GM19467 (cell line): ENCODE results near the gene FAM9C.
"Not testable (repeated sequence)": the region's sequence is repeated elsewhere in the genome, so short reads cannot be mapped to it uniquely, and the experiment has no call there.

Experiments used
- ATAC-seq: cut with Tn5 transposase; IDR thresholded peaks from one replicate; pipeline ENCODE4 v1.9.1; 2021; ENCODE audit warnings: mild to moderate bottlenecking, moderate library complexity; ENCODE audit not compliant: unreplicated experiment

FAM9C gene

DNA sequence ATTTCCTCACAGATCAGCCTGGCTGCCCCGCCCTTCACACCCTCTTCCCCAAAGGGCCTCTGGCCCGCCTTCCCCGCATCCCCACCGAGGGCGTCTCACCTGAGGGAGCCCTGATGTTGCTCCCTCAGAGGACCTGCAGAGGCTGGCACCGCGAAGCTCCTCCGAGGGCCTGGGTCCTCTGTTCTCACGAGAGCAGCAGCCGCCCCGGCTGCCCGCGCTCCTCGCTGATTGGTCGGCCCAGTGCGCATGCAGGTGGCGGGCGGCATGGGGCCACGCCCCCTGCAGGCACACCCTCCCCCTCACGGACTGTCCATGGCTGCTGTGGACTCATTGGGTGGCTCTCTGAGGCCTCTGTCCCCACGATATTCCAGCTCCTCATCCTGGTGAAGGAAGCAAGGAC, at the start of gene FAM9C:
FAM9C (minus strand) TSS at position 180 of the 400 bp plus-strand sequence. CDS start 831 bp downstream, outside the sequence.
- ATAC-seq: no peak

DNA sequence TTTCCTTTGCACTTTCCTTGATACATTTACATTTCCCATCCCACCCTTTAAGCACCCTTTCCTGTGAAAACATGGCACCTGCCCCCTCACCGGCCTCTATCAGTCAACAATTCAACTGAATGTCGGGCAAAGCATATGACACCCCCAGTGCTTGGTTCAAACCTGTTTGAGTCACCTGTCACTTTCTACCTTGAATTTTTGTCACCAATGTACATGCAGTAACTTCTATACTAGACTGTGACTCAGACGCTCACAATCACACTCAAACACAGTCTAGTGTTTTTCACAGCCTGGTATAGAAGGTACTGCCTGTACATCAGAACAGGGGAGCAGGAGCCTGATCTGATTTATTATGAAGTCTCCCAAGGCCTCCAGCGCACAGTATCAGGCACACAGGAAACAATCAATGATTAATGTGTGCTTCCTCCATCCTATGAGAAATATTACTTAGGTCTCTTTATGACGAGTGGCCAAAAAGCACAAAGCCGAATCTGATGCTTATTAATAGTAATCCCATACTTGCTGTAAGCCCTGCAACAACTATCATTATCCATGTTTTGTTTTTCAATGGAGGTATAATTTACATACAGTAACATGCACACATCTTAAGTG, 49.2 kb upstream of the FAM9C start:
- no peak for ATAC-seq

DNA sequence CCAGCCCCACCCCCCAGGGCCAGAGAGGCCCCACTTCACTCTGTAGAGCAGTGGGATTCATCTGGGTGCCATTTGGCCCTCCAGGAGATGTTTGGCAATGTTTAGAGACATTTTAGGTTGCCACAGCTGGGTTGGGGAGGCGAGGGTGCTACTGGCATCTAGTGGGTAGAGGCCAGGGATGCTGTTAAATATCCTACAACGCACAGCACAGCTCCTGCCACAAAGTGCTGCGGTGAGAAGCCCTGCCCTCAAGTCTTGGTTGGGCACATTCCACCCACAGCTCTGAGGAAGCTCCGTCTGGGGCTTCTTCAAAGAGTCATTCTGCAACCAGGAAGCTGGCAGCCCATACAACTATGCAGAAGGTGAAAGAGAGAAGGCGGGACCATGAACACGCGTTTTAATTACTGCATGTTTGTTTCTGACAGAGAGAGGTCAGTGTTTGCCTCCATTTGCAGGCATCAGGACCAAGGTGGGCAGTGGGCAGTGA, 48.1 kb upstream of the FAM9C start:
- peak; percentile 52 for ATAC-seq

DNA sequence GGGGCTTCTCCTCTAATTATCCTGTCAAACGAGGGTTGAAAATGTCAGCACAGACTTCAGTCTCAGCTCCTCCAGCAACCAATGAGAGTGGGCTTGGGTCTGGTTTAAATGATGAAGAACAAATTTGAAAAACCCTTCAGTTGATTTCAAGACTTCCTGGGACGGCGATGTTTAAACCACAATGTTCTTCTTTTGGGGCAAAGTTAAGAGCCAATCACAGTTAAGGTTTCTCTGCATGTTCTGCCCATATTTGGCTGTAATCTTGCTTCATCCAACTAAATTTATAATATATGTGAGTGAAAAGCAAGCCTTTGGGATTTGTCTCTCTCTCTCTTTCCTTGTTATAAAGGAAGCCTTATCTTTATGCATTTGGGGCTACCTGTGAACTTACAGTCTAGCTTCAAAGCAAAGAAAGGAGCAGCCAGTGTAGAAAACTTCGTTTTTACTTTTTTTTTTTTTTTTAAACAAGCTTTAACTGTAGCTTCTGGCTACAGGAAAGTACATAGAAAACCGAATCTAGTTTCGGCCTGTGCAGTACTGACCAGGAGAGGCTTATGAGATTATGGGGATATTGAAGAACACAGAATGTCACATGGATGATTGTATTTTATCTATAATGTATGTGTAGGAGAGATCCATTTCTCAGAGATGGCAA, 46.8 kb upstream of the FAM9C start:
- no peak for ATAC-seq

DNA sequence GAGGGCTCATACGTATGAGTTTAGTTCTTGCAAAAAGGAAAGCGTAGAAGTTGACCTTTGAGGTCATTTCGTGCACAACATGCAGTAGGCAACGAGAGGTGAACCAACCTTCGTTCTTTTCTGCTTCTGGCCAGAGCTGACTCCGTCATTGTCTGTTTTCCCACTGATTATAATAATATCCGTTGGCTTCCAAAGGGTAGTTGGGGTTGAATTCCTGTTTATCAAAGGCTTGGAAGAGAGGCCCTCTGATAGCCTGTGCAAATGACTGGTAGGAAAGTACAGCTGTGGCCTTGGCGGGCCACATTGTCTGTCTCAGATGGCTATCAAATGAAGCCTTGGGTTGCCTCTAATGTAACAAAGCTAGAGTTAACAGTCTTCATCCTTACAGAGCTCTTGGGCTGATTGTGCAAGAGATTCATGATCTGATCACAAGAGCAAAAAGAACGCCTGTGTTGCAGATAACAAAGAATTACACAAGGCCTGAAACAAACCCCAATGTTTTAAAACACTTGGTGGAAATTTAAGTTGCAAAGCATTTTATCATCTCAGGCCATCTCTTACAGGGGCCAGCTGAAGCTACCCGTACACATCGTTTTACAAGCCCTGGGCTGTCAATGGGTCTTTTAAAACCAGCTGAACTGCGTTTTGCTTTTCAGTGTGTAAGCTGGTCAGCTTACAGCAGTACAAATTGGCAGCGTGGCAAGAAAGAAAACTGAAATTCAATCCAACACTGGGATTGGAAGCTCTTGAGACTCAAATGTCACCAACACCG, 46.1 kb upstream of the FAM9C start:
- no peak for ATAC-seq

DNA sequence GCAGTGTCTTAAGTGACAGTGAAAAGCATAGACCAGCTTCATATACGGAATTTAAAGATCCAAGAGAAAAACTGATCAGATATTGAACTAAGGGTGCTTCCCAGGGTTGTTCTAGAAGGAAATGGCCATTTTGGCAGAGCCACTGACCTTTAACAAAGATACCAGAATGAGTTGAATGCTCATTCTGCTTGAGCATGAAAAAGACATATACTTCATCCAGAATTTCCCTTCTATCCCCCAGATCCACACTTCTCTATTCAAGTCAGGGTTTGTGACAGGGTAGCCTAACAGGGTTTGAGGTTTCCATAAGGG, 45.6 kb upstream of the FAM9C start:
- ATAC-seq: no peak

DNA sequence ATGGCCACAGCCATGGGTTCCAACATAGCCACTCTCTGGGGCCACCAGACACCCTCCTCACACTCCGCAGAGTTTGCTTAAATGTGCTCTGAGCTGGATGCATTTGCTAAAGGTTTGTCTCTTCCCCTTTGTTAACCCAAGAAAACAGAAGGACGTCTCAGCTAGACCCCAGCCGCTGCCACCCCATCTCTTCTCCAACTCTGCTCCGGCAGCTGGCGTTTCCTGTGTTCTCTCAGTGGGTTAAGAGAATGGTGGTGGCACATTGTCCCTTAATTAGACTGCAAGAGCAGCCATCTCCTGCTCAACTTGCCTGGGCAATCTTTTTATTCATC, 43.7 kb upstream of the FAM9C start:
- ATAC-seq: no peak

DNA sequence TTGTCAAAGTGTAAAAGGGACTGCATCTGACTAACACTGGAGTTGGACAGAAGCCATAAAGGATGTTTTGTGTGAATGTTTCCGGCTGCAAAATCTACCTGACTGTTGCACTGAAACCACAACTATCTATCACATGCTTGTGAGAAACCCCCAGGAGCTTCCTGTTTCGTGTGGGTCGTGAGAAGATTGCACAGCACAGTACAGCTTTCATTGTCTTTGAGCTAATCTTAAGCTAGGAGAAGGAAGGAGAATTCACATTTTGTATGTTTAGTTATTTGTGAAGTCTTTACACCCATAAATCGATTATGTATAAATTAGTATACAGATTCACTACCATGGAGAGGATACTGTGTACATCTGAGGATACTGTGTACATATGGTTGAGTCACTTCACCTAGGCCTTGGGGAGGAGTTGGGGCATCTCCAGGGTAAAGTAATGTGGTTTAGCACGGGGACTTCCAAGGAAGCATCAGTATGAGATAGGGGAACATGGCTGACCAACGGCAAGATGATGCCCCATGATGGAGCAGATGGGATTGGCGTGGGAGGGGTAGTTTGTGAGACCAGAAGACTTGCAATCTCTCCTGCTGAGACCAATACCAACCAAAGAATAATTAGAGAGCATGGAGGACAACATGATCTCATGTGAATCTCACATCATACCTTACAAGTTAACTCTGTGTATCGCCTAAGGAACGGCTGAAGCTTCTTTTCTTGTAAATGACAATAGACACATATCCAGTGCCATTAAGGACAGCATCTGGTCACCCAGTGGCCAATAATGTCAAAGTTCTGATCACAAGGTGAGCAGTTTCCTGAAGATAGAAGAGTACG, 43.1 kb upstream of the FAM9C start:
- peak; percentile 77 for ATAC-seq

DNA sequence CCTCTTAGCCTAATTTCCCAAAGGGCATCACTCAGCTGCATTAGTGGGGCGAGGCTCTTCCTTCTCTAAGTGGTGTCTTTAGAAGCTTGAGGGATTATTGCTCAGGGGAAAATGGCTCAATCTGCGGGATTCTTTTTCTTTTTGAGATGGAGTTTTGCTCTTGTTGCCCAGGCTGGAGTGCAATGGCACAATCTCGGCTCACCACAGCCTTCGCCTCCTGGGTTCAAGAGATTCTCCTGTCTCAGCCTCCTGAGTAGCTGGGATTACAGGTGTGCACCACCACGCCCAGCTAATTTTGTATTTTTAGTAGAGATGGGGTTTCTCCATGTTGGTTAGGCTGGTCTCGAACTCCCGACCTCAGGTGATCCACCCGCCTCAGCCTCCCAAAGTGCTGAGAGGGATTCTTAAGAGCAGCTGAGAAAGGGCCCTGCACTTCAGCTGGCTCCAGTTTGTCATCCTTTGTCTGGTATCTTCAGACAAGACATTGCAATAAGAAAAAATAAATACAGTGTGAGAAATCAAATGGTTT, 42.4 kb upstream of the FAM9C start:
- ATAC-seq: not testable (repeated sequence)

DNA sequence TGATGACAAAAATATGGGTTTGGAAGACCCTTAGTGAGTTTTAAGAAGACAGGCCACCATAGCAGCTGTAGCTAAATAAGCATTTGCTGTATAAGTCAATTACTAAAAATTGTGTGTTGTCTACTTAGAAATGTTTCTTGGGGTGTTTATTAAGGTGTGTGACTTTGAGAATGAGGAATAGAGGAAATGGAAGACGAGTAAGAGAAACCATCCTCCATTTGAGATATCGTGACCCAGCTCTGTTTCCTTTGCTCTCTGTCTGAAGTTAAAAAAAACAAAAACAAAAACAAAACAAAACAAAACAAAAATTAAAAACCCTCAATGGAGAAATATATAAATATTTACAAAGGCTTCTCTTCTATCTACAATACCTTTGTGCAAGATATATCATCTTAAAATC, 41.7 kb upstream of the FAM9C start:
- no peak for ATAC-seq

DNA sequence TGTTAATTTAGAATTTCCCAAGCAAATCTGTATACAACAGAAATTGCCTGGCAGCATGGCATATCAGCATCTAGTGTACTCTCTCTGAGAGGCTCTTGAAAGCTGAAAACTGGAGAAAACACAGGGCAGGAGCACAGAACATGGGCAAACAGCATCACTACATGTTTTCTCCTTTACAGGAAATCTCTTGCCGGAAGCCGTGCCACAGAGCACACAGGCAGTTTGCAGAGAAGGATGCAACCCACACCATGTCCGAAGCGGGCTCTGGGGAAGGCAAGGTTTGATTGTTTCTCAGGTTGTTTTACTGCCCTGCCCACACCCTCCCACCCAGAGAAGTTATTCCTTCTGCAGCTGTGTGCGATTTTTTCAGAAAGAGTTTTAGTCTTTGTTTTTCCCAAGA, 41.1 kb upstream of the FAM9C start:
- ATAC-seq: no peak

DNA sequence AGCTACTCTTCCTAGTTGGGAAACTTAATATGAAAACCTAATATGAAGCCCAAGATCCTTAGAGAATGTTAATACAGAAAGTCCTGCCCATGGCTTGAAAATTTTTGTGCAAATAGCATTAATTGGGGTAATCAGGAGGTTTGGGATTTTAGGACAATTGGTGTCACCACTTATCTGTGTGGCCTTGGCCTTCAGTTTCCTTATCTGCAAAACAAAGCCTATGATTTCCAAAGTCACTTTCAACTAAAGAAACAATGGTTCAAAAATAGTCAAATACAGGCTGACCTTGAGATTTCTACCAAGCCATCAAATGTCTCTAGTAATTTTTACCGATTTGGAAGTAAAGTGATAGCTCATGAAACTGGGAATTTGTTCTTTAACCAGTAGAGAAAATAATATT, 40.2 kb upstream of the FAM9C start:
- ATAC-seq: no peak

DNA sequence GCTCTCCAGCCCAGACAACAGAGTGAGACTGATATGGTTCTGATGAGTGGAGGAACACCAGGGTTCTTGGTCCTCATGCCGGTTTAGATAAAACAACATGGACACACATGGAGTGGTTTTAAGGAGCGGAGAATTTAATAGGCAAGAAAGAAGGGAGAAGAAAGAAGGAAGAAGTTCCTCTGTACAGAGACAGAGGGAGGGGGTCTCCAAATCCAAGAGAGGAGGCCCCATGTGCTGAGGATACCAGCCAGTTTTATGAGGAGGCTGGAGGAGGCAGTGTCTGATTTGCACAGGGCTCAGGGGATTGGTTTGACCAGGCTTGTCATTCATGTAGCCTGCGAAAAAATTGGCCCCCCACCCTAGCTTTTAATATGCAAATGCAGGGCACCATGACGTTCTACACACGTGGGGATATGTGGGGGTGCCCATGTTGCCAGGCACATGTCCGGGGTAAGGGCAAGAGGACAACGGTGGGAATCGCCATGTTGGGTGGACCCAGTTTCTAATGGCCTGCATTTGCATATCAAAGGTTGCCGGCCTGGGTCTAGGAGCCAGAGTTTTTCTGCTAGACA, 39.4 kb upstream of the FAM9C start:
- ATAC-seq: not testable (repeated sequence)

DNA sequence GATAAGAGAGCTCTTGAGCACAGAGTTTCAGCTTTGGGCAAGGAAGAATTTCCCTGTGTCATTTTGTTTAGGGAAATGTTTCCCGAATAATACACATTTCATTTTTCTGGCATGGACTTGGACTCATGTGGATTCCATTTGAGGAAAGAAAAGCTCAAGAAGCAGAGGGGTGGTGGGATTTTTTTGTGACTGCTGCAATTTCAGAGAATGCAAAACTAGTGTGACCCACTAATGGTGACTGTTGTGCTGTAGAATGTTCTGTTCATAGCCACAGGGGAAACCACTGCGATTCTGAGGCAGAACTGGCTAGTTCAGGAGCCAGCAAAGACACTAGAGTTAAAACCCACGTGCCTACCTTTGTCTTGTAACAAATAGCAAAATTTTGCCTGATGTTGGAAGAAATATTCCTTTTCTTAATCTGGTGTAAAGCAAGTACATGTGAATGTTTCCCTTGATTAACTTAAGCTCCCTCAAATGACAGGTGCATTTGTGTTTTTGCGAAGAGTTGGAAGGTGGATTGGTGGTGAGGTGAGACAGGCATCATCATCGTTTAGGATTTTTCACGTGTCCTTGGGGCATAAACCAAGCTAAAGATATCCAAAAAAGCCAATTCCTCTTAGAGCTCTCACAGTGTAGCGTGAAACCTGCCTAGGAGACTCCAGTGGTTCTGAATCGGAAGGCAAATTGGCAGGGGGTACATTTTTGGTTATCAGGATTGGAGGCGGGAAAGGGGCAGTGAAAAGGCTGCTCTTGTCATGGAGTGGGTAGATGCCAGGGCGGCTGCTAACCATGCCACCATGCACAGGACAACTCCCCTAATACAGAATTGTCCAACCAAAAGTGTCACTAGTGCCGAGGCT, 38.0 kb upstream of the FAM9C start:
- no peak for ATAC-seq

DNA sequence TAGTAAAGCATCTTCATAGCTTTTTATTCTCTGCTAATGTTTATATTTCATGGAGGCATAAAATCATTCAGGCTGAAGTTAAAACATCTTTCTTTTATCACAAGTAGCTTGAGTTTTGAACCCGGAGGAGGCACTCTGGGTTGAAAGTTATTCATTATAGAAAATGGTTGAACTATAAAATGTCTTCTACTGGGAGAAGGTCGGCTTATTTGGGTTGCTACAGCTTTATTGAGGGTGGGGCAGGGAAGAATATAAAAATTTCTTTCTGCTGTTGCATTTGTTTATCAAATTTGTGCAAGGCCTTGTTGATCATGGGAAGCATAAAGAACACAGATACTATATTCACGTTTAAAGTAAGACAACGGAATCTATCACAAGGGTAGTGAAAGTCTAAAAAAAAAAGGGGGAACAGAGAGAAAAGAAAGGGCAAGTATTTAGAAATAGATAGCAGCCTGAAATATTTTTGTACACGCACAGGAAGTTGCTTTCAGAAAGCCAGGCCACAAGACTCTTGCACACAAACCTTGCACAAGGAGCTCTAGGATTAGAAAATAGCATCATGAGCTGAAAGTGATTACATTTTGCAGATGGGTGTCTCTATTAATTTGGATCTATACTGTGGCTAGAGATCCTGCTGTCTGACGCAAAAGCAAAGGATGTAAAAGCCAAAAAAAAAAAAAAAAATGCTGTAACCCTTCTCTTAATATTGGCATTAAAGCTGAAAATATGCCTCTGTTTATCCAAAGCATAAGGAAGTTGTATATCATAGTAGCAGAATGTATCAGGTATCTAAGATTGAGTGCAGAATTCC, 37.2 kb upstream of the FAM9C start:
- ATAC-seq: peak; percentile 37

DNA sequence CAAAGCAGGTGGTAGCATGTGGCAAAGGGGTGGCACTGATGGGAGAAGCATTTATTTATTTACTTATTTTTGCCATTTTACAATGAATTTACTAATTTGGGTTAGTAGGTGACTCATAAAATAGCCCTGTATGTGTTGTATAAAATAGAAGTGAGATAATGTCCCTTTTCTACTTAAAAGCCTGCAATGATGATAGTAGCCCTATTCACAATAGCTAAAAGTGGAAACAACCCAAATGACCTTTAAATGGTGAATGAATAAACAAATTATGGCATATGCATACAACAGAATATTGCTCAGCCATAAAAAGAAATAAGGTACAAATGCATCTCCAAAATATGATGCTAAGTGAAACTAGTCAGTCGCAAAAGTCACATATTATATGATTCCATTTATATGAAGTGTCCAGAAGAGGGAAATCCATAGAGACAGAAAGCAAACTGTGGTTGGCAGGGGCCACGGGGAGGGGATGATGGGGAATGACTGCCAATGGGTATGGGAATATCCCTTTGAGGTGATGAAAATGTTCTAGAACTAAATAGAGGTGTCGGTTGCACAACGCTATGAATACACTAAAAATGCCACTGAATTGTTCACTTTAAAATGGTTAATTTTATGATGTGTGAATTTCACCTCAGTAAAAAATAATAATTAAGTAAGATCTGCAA, 35.8 kb upstream of the FAM9C start:
- ATAC-seq: no peak

DNA sequence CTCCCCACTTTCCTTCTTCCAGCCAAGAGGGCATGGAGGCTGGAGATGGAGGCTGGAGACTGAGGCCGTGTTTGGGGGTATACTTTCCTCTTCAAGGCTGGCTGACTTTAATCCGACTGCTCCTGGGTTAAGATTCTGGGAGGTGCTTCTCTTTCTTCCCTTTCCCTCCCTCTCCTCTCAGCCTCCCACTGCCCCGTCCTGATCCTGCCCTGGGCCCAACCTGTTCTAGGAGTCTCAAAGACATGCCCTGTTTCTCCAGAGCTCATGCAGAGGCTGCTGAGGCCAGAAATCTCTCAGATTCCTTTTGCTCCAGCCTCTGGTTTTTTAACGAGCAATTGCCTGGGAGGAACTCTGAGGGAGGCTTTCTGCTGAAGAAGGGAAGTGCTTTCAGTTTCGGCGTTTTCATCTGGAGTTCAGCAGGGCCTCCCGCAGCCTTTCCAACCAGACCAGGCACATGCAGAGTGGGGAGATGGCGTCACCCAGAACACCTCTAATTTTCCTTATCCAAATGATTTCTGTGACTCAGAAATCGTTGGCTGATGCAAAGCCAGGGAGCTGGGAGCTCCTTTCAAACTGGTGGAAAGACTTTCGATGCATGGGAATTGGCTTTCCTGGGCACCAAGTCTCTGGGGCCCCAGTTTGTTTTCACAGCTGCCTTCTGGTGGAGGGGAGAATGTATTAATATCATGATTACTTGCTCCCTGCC, 34.5 kb upstream of the FAM9C start:
- ATAC-seq: no peak

DNA sequence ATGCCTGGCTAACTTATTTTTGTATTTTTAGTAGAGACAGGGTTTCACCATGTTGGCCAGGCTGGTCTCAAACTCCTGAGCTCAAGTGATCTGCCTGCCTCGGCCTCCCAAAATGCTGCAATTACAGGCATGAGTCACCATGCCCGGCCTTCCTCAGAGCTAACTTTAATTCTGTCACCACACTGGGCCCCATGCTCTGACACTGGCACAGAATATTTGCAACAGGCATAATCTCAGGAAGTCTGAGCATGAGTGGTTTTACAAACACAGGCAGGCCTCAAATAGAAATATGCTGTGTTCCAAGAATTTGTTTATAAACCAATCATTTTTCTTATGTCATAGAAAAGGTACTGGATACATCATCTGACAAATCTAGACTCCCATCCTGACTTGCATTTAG, 32.7 kb upstream of the FAM9C start:
- no peak for ATAC-seq
